ENCODE results near the gene CEP350. TPM values are rescaled to one million over a fixed set of nuclear protein-coding genes. Genes with fewer than 3 reads are reported as not detected.
"Not testable (repeated sequence)": the region's sequence is repeated elsewhere in the genome, so short reads cannot be mapped to it uniquely, and the experiment has no call there.

The CEP350 gene
- total RNA-seq, 2 experiments from 2014 or later = 48.6 to 54.2 TPM

- TF ChIP-seq EZH2phosphoT487 (IDR thresholded peaks at IDR 0.05; ENCODE audit: borderline replicate concordance, low read depth, low read length) = no peak
- TF ChIP-seq CTCF (conservative IDR thresholded peaks at IDR 0.05; ENCODE audit: low read length) = no peak
- ChIA-PET CTCF (ENCODE audit: unreplicated experiment) (no interaction called here), POLR2A (no interaction called here)
- no peaks in the 10 kb centered on the region for H3K36me3 ChIP-seq (ENCODE audit: insufficient read depth, low read length)
- BruUV-seq (replicated peaks) = no TSS peak
- H3K9me3 ChIP-seq (ENCODE audit: low read length) = no peaks in the 10 kb centered on the region
- H2AFZ ChIP-seq (ENCODE audit: low read length) = no peak overlapping the region
- intact Hi-C loops (cut with micrococcal nuclease; ENCODE audit: unreplicated experiment) = no loop called here
- no peak for DNase-seq (ENCODE audit: low spot score)
- H3K79me2 ChIP-seq (ENCODE audit: insufficient read depth, low read depth, low read length) = no peaks in the 10 kb centered on the region
- no peak overlapping the region for H3K4me2 ChIP-seq (ENCODE audit: low read length)
- H4K20me1 ChIP-seq (ENCODE audit: insufficient read depth, low read length) = no peaks in the 10 kb centered on the region
- no peaks in the 10 kb centered on the region for H3K4me1 ChIP-seq (ENCODE audit: insufficient read depth, low read length, poor library complexity, severe bottlenecking)
- H3K9me2 ChIP-seq (ENCODE audit: insufficient read depth, low read length) = no peaks in the 10 kb centered on the region
- H3K27ac ChIP-seq (ENCODE audit: low read depth, low read length, poor library complexity, severe bottlenecking) = no peak overlapping the region
- no peak overlapping the region for H3K4me3 ChIP-seq (ENCODE audit: low read depth, low read length, poor library complexity, severe bottlenecking)
Observed at GRCh38 chr1:180131510-180131909, 176.9 kb downstream of the CEP350 start.

GRCh38 chr1:180133193-180133592 lies 178.6 kb downstream of the CEP350 start:
- no peaks in the 10 kb centered on the region for H3K9me2 ChIP-seq (ENCODE audit: insufficient read depth, low read length)
- no peaks in the 10 kb centered on the region for H3K4me1 ChIP-seq (ENCODE audit: insufficient read depth, low read length, poor library complexity, severe bottlenecking)
- ChIA-PET POLR2A (interaction anchor here (0.8 kb wide), 1 partner anchor 11 kb away, joined by 3 read pairs; no protein-coding TSS in a partner anchor), CTCF (ENCODE audit: unreplicated experiment) (no interaction called here)
- TF ChIP-seq CTCF (conservative IDR thresholded peaks at IDR 0.05; ENCODE audit: low read length) = no peak
- H4K20me1 ChIP-seq (ENCODE audit: insufficient read depth, low read length) = no peaks in the 10 kb centered on the region
- H3K27ac ChIP-seq (ENCODE audit: low read depth, low read length, poor library complexity, severe bottlenecking) = no peak overlapping the region
- no TSS peak for BruUV-seq (replicated peaks)
- DNase-seq (ENCODE audit: low spot score) = no peak
- intact Hi-C loops (cut with micrococcal nuclease; ENCODE audit: unreplicated experiment) = no loop called here
- H3K4me2 ChIP-seq (ENCODE audit: low read length) = no peak overlapping the region
- no peak overlapping the region for H3K4me3 ChIP-seq (ENCODE audit: low read depth, low read length, poor library complexity, severe bottlenecking)
- no peak overlapping the region for H2AFZ ChIP-seq (ENCODE audit: low read length)
- no peaks in the 10 kb centered on the region for H3K36me3 ChIP-seq (ENCODE audit: insufficient read depth, low read length)
- H3K9me3 ChIP-seq (ENCODE audit: low read length) = no peaks in the 10 kb centered on the region
- H3K79me2 ChIP-seq (ENCODE audit: insufficient read depth, low read depth, low read length) = no peaks in the 10 kb centered on the region

- H3K27ac ChIP-seq (ENCODE audit: low read depth, low read length, poor library complexity, severe bottlenecking); H4K20me1 ChIP-seq (ENCODE audit: insufficient read depth, low read length); CTCF ChIA-PET (ENCODE audit: unreplicated experiment); H3K9me3 ChIP-seq (ENCODE audit: low read length); intact Hi-C loops (cut with micrococcal nuclease; ENCODE audit: unreplicated experiment); H3K4me3 ChIP-seq (ENCODE audit: low read depth, low read length, poor library complexity, severe bottlenecking); H3K4me2 ChIP-seq (ENCODE audit: low read length); H3K36me3 ChIP-seq (ENCODE audit: insufficient read depth, low read length); H3K9me2 ChIP-seq (ENCODE audit: insufficient read depth, low read length); H3K79me2 ChIP-seq (ENCODE audit: insufficient read depth, low read depth, low read length); H3K4me1 ChIP-seq (ENCODE audit: insufficient read depth, low read length, poor library complexity, severe bottlenecking); DNase-seq (ENCODE audit: low spot score); POLR2A ChIA-PET; H2AFZ ChIP-seq (ENCODE audit: low read length); BruUV-seq (replicated peaks): not testable (repeated sequence)
Observed at GRCh38 chr1:180133688-180134087, 179.1 kb downstream of the CEP350 start.
